ENCODE data around the gene CYS1. TPM values are rescaled to one million over a fixed set of nuclear protein-coding genes. Genes with fewer than 3 reads are reported as not detected.
"Not testable (repeated sequence)": the region's sequence is repeated elsewhere in the genome, so short reads cannot be mapped to it uniquely, and the experiment has no call there.

CYS1 gene
- total RNA-seq, 1 donor from 2014 or later = not detected

DNA sequence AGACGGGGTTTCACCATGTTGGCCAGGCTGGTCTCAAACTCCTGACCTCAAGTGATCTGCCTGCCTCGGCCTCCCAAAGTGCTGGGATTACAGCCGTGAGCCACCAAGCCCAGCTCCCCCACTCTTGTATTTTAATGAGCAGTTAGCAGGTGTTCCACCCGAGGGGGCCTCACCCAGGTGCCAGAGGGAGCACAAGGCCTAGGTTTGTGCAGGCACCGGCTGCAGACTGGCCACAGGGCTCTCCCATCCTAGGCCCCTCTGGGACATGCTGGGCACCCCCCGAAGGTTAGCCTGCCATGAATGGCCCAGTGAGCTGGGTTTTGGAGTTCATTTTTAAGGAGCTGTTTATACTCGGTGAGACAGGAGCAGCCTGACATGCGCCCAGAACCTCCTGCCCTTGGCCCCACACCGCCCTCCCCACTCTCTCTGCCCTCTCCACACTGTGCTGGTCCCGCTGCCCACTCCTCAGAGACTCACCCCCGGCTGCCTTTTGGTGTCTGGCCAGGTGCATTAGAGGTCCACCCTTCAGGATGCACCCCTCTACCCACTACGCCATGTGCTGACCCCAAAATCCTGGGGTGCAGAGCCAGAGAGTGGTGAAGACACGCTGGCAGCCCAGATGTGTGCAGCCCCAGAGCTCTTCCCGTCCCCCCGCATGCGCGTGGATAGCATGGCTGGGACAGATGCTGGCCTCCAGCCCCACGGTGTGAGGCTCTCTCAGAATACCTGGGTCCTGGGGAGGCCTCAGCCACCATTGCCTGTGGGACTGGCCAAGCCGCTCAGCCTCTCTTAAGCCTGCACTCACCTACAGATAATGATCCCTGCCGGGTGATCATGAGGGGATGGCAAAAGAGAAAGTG is 48.1 kb downstream of the CYS1 start:
- DNase-seq (ENCODE audit: low read depth in 2 of 2) = no peak

DNA sequence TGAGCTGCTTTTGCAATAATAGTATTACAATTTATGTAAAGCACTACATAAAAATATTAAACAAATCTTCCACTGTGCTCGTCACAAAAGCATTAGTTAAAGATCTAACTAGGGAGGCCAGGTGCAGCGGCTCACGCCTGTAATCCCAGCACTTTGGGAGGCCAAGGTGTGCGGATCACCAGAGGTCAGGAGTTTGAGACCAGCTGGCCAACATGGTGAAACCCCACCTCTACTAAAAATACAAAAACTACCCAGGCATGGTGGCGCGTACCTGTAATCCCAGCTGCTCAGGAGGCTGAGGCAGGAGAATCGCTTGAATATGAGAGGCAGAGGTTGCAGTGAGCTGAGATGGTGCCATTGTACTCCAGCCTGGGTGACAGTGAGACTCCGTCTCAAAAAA is 49.4 kb downstream of the CYS1 start:
- DNase-seq (ENCODE audit: low read depth in 2 of 2) = not testable (repeated sequence)

DNA sequence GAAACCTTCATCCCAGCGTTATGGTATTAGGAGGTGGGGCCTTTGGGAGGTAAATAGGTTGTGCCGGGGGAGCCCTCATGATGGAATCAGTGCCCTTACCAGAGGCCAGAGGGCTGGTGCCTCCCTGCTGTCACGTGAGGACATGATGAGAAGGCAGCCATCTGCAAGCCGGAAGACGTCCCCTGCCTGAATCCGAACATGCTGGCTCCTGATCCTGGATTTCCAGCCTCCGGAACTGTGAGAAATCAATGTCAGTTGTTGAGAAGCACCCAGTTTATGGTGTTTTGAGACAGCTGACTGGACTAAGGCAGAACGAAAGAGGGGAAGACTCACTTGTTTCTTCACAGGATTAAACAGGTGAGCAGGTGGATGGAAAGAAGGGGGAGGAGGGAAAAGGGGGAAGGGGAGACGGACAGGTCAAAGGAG is 49.9 kb downstream of the CYS1 start:
- peak in 1 of 2 donors; percentile 41 for DNase-seq (ENCODE audit: low read depth in 2 of 2)

DNA sequence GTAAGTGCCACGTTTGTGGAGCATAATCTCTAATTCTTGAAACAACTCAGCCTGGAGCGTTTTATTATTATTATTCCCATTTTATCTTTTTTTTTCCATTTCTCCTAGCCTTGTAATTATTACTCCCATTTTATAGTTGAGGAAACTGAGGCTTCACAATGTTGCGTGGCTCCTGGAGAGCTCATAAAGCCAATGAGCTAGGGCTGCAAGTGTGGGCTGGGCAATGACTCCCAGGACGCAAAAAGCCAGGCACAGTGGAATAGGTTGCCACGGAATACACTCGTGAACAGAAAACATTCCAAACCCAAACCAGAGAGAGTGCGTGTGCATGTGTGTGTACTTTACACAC is 50.4 kb downstream of the CYS1 start:
- DNase-seq (ENCODE audit: low read depth in 2 of 2) = no peak

DNA sequence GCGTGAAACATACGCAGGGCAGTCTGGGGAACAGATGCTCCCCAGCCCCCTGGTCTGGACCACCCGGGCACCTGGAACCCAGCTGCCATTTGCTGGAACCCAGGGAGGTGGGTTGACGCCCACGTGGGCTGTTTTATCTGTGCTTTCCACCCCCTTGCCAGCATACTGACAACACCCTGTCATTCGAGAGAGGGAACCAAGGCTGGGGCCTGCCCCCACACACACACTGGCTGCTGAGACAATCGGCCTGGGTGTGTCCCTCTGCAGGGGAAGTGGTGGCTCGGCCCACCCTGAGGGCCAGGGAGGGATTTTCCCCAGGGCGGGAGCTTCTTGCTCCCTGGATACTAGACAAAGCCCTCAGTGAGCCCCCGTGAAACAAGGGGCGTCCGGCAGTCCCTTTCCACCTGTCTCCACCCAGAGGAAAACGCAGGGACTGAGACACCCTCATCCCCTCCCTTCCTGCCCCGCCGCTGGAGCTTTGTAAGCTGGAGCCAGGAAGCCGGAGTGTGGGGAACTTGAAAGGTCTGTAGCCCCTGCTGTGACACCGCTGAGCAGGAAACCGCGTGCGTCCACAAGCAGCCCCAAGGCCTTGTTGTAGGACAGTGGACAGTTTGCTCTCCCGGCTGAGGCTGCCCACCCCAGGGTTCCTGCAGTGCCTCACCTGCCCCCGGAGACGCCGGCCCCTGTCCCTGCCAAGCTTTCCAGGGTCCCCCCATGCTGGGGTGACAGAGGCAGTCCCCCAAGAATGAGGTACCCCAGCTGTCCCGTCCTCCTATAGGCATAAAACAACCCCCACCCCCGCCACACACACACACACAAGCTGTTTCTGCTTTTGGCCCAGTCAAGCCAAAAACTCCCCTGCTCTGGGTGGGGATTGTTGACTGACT is 51.0 kb downstream of the CYS1 start:
- DNase-seq (ENCODE audit: low read depth in 2 of 2) = peak; percentile 32 to 44

DNA sequence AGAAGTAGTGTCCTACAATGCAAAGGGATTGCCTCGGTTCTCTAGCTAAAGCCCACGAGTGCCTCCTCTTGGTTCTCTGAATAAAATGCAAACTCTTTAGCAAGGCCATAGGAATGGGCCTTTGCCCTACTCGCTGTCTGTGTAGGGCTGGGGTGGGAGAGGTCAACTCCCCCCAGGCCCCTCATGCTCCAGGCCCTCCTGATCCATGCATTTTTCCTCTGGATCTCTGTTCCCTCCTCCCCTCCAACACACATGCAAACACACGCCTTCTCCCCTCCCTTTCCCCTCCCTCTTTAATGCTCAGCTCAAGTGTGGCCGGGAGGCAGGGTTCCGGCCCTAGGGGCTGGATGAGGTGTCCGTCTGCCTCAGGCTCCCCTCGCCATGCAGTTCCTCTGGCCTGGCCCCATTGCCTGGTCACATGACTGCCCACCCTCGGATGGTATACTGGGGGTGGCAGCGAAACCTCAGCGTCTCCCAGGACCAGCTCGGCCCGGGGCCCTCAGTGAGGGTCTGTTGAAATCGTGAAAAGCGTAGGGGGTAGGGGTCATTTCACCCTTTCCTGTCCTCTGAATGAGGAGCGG is 51.7 kb downstream of the CYS1 start:
- DNase-seq (ENCODE audit: low read depth in 2 of 2) = peak; percentile 36 to 37

DNA sequence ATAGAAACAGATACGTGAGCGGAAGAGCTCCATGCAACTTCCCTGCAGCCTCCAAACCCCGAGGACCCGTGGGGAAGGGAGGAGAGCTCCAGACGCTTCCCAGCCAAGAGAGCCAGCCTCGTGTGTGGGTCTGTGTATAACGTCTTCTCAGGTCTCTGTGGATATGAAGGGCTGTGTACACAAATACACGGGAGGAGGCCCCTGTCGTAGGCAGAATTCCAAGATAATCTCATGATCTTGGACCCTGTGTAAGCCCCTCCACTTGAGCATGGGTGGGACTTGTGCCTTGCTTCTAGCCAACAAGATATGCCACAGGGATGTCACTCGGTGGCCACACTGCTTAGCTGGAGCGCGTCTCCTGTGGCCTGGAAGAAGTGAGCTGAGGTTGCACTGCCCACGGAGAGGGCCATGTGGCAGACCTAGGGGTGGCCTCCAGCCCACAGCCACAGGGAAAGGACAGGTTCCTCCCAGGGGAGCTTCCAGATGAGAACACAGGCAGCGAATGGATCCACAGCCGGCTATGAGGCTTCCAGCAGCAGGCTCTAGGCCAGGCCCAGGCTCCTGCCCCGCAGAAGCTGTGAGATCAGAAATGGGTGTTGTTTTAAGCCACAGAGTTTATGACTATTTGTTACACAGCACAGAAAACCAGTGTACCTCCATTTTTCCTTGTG is 52.4 kb downstream of the CYS1 start:
- DNase-seq (ENCODE audit: low read depth in 2 of 2) = no peak

DNA sequence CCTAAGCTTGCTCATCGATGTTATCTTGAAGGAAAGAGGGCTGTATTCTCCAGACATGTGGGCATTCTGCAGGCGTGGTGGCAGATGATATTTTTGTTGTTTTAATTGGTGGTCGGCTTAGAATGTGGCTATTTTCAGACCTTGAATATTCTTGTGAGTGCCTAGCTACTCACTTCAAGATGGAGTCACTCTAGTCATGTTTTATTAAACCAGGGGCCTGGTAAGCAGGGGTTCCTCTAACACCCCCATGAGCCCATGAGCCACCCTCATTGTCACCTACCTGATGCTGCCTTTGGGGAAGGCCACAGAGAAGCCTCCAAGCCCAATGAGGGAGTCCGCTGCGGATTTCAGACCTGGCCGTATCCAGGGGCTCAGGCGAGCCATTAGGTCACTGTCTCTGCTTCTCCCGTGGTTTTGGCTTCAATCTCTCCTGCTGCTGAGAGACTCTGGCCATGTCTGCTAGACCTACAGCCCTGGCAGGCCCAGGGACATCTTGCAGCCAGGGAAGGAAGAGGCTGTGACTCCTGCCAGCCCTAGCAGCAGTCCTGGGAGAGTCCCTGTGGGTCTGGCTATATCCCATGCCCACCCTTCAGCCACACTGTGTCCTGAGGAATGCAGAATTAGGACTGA is 53.2 kb downstream of the CYS1 start:
- DNase-seq (ENCODE audit: low read depth in 2 of 2) = no peak

DNA sequence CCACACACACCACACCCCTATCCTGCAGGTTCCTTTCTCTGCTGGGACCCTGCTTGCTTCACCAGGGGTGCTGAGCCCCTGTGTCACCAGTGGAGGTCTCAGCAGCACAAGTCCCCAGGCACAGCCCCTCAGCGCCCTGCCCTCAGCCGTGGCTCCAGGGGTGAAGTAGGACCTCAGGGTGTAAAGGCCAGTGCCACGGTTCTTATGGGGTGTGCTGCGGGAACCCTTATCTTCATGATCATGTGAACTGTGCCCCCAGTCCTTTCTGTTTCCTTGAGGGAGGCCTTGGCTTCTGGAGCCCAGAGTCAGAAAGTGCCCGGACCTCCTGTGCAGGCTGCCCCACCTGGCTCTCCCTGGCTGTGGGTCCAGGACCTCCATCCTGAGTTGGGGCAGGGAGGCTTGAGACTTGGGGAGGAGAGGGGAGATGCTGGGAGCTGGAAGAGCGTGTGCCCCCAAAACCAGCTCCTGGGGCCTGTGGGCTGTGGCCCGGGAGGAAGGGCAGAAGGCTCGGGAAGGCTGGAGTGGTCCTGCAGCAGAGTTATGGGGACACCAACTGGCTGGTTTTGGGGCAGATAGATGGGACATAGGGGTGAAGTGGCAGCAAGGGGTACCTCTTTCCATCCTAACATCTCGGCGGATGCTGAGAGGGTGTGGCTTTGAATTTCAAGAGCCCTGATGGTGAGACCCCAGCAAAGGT is 57.1 kb downstream of the CYS1 start:
- no peak for DNase-seq (ENCODE audit: low read depth in 2 of 2)

DNA sequence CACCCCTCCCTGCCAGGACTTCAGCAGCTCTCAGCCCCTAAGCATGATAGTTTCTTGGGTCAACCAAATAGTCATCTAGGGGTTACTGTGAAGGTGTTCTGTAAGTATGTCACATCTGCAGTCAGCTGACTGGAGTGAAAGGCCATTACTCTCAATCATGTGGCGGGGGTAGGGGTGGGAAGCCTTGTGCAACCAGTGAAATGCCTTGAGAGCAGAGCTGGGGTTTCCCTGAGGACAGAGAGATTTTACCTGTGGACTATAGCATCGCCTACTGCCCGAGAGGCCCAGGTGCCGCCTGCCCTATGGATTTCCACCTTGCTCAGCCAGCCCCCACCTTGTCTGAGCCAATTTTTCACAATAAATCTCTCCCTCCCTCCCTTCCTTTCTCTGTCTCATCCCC is 57.8 kb downstream of the CYS1 start:
- no peak for DNase-seq (ENCODE audit: low read depth in 2 of 2)

- DNase-seq (ENCODE audit: low read depth in 2 of 2) = no peak
Observed at GRCh38 chr2:10022041-10022421, 58.2 kb downstream of the CYS1 start.

DNA sequence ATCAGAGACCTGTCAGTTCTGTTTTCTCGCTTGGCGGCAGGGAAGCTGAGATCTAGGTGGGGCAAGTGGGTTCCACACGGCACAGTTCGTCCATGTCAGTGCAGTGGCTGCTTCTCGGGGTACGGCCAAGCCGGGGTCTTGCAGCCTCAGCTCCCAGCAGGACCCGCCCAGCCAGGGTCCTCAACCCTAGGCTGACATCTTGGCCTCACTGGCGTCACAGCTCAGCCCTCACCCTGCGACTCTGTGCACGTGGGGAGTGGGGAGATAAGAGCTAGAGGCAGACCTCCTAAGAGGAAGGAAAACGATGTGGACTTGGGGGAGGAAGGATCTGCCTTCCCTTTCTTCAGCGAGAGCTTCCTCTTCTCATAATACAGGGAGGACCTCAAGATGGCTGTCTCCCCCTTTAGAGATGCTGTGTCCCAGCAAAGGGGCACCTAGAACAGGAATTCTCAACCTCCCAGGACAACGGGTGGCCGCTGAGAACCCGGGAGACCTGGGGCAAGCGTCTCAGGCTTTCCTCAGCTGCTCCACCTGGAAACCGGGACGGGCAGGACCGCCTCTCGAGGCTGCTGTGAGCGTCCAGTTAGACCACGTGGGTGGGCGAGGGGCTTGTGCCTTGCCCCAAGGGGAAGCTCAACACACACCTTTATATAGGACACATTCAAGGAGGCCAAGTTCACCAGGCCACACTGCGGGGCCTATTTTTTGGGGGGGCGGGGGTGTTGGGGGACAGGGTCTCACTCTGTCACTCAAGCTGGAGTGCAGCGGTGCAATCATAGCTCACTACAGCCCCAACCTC is 60.4 kb downstream of the CYS1 start:
- no peak for DNase-seq (ENCODE audit: low read depth in 2 of 2)

GRCh38 chr2:10019174-10019573 is 61.0 kb downstream of the CYS1 start:
- DNase-seq (ENCODE audit: low read depth in 2 of 2) = no peak

GRCh38 chr2:10017313-10017941 is 62.8 kb downstream of the CYS1 start:
- no peak for DNase-seq (ENCODE audit: low read depth in 2 of 2)

DNA sequence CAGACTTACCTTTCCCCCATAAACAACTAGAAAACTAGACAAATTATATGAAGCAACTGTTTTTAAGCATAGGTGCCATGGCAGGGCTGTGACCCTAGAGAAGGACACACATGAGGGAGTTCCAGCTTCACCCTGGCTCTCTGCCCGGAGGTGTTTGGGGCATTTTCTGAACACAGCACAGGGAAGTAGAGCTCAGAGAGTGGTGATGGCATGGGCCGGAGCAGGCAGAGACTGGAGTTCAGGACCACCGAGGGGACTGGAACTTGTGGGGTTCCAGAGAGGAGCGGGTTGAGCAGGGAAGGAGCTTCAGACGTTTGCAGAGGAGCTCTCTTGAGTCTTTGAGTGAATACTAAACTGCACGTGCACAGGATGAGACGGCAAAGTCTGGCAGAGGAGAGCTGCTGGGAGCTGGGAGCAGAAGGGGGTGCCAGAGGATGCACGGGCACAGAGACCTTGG is 63.4 kb downstream of the CYS1 start:
- DNase-seq (ENCODE audit: low read depth in 2 of 2) = no peak

DNA sequence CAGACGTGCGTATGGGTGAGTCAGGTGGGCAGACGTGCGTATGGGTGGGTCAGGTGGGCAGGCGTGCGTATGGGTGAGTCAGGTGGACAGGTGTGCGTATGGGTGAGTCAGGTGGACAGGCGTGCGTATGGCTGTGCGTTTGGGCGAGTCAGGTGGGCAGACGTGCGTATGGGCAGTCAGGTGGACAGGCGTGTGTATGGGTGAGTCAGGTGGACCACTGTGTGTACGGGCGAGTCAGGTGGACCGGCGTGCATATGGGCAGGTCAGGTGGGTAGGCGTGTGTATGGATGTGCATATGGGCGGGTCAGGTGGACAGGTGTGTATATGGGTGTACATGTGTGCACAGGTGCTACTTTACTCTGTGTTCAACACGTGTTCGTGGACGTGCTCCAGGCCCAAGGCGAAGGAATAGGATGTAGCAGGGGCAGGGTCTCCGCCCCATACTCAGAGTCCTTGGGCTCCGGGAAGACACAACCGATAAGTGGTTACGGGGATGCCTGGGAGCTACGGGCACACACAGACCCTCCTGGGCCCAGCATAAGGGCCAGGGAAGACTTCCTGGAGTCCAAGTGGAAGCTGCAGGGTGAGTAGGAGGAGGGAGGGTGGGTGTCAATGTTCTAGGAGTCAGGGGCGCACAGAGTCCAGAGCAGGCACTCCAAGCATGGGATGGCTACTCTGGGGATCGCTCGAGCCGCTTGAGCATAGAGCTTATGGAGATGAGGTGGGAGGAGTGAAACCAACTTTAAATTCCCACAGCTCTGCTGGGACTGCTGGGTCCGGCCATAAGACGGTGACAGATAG is 64.0 kb downstream of the CYS1 start:
- no peak for DNase-seq (ENCODE audit: low read depth in 2 of 2)

DNA sequence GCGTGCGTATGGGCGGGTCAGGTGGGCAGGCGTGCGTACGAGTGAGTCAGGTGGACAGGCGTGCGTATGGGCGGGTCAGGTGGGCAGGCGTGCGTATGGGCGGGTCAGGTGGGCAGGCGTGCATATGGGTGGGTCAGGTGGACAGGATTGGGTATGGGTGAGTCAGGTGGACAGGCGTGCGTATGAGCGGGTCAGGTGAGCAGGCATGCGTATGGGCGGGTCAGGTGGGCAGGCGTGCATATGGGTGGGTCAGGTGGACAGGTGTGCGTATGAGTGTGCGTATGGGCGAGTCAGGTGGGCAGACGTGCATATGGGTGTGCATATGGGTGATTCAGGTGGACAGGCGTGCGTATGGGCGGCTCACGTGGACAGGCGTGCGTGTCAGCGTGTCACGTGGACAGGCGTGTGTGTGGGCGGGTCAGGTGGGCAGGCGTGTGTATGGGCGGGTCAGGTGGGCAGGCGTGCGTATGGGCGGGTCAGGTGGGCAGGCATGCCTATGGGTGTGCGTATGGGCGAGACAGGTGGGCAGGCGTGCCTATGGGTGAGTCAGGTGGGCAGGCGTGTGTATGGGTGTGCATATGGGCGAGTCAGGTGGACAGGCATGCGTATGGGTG is 64.7 kb downstream of the CYS1 start:
- DNase-seq (ENCODE audit: low read depth in 2 of 2) = not testable (repeated sequence)
